NCI-H146 (cell line): ENCODE measurements around the gene BAZ2B.

Source experiments
- DNase-seq: peaks from one replicate; lab custom pipeline; 2025; lab: John Stamatoyannopoulos, UW

Gene BAZ2B

GRCh38 chr2:159615367-159616285 is 722 bp downstream of the BAZ2B start:
- DNase-seq: peak; percentile 93

GRCh38 chr2:159614534-159615366 is 1.6 kb downstream of the BAZ2B start:
- peak; percentile 71 for DNase-seq

- peak; percentile 22 for DNase-seq
These were observed 2.6 kb downstream of the BAZ2B start for GRCh38 chr2:159613651-159614285.

- no peak for DNase-seq
These were observed 3.3 kb downstream of the BAZ2B start for GRCh38 chr2:159613091-159613490.

DNA sequence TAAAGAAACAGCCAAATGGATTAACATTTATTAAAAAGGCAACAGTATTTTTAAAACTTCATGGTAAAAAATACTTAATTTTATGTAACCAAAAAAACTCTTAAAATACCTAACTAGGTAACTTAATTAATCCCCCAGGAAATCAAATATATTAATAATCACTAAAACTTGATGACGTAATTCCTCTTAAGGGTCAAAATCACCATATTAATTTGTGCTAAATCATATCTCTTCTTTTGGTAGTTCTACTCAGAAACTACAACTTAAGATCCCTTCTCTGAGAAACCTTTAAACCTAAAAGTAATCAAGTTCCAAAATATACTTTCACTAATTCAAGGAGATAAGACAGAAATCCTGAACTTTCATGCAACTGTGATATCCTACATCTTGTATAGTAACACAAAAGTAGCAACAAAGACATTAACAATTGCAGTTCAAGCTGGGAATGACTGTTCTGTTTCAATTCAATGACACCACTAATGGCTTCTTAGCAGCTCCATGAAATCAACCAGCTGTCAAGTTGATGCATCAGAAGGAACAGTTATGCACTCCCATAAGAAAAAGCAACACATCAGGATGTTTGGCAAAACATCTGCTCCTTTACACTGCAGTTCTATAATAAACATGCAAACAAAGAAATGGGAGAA is 4.0 kb downstream of the BAZ2B start:
- DNase-seq: peak; percentile 39

DNA sequence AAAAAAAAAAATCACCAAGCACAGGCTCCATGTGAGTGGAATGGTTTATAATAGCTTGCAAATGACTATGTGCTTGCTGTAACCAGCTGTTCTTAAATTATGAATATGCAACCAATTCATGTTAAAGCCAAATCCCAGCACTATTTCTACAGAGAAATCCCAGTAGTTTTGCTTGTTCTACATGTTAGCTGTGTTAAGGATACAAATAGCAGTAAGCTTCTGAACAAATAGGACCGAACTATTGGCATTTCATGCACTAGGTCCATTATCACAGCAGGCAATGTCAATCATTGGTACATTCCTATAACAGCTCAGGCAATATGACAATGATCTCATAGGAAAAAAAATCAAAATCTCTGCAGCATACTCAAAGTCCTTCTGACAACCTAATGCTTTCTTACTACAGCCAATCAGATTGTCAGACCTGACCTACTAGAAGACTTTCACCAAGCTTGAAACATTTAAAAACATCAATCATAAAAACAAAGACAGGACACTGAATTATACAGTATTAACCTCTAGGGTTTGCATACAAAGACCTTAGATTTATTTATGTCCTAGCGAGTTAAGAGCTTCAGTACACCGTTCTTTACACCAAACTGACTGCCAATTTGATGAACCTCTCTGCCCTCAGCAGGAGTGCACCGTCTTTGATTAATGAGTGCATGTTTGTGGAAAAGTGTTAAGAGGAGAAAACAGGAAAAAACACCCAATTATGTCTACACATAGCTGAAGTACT is 6.4 kb downstream of the BAZ2B start:
- peak; percentile 25 for DNase-seq

- no peak for DNase-seq
These were observed 7.5 kb downstream of the BAZ2B start for GRCh38 chr2:159608723-159609308.

DNA sequence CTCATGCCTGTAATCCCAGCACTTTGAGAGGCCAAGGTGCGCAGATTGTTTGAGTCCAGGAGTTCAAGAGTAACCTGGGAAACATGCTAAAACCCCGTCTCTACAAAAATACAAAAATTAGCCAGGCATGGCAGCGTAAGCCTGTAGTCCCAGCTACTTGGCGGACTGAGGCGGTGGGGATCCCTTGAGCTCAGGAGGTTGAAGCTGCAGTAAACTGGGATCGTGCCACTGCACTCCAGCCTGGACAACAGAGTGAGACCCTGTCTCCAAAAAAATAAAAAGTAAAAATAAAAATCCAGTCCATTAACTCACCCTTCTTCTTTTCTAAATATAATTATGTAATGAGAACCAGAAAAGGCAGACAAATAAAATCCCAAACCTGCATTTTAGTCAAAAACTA is 8.2 kb downstream of the BAZ2B start:
- DNase-seq: no peak

DNA sequence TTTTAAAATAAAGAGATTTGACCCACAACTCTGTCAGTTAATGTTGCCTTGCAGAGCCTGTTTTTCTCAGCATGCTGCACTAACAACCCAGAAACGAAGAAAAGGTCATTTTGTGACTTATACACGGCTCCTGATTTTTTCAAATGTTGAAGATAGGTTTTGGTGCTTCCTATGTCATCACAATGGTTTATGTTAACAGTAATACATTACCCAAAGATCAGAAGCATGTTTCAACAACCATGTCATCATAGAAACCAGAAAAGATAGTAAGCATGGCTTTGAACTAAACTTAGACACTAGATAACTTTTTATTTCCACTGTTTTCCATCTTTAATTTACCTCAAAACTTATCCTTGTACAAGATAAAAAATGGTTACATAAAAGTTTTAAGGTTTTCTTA is 10.1 kb downstream of the BAZ2B start:
- DNase-seq: no peak

DNA sequence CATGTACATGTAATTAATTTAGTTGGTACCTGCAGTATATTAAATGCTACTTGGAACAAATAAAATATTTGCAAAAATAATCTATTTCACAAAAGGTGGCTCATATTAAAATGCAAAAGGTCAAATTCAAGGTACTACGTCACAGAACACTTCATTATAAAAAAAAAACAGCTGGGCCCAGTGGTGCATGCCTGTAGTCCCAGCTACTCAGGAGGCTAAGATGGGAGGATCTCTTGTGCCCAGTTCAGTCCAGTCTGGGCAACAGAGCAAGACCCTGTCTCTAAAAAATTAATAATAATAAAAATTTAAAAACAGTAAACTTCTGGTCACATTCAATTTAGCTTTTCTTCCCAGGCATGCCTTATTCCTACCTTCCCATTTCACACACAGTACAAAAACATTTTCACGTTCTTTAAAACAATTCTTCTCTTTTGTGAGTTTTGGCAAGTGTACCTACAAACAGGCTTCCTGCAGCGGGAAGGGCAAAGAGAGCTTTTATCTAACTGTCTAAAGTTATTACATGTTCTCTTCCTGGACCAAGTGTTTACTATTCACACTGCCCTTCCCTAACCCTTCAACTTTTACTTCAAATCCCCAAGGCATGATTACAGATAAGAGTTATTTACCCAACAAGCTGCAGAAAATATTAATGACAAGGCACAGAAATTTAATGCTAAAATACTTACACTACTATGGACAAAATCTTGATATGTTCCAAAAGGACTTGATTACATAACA is 10.7 kb downstream of the BAZ2B start:
- no peak for DNase-seq

- no peak for DNase-seq
These were observed 12.2 kb downstream of the BAZ2B start for GRCh38 chr2:159604159-159604558.

DNA sequence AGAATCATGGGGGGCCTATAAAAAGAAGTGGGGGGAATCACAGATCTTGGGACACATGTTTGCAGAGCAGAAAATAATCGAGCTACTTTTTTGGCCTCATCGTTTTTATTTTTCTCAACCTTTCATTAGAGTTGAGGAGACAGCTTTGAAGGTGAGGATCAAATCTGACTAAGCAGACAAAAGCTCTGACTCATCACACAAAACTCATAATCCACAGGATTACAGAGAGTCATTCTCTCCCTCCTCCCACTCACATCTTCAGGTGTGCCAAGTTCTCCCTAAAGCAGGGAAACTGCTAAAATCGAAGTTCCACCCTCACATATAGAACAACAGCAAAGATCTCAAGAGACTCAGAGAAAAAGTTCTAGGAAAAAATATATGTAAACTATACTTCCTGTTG is 15.6 kb downstream of the BAZ2B start:
- no peak for DNase-seq

- DNase-seq: no peak
These were observed 20.8 kb downstream of the BAZ2B start for GRCh38 chr2:159595410-159596046.

DNA sequence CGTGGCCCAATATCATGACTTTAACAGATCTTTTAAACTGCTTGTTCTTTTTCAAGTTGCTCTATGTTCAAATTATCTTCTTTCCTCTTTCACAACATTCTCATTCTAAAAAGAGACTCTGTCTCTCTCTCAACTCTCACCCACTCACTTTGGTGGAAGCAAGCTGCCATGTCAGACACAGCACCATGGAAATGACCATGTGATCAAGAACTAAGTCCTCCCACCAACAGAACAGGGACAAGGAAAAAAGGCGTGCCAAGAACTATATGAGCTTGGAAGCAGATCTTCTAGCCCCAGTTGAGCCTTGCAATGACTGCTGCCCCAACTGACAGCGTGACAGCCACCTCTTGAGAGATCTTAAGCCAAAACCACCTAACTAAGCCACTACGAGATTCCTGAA is 23.9 kb downstream of the BAZ2B start:
- DNase-seq: no peak

- no peak for DNase-seq
These were observed 25.1 kb downstream of the BAZ2B start for GRCh38 chr2:159591221-159591620.

DNA sequence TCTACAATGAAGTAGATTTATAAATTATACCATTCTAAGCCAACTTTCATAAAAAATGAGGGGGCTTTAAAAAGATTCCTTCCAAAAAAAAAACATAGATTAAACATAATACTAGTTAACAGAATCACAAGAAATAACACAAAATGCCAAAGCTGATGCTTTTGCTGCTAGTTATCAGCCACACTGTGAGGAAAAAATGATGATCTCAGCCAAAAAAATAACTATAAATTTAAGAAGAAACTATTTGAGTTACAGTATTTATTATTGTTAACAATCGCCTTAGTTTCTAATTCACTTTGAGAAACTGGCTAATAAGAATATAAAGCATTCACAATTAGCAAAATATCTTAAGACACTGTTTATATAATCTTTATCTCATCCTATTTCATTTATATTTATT is 27.1 kb downstream of the BAZ2B start:
- no peak for DNase-seq

DNA sequence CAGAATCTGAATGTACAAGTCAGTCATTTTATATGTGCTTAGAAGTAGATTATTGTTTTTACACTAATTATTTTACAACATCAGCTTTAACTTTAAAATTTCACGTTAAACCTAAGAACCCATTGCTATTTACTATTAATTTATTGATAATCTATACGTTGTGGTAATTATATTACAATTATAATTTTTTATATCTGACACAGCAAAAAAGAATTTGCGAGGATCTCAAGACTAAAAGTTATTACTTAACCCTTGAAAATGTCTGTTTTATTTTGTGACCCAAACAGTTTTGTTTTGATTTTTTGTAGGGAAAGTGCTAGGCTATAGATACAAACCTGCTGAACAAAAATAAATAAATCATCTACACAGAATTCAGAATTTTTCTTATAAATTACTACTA is 30.3 kb downstream of the BAZ2B start:
- no peak for DNase-seq

GRCh38 chr2:159585622-159586021 is 30.7 kb downstream of the BAZ2B start:
- no peak for DNase-seq

- DNase-seq: no peak
These were observed 31.6 kb downstream of the BAZ2B start for GRCh38 chr2:159584796-159585195.
